Naive thymus-derived CD4-positive, alpha-beta T cell (primary cell): ENCODE measurements around the gene RNF5. TPM values are rescaled to one million over a fixed set of nuclear protein-coding genes. Genes with fewer than 3 reads are reported as not detected.

Source experiments
- ATAC-seq: fragments of 150-1000 bp; cut with Tn5 transposase; 2 replicates; pipeline ENCODE4 v1.10.0; 2021; ENCODE audit warnings: mild to moderate bottlenecking, moderate library complexity
- CTCF ChIA-PET: fragments of 350-600 bp; sonication (Branson Sonifier 250); formaldehyde crosslinking; loops from one replicate; lab custom pipeline; 2021; ENCODE audit warnings: antibody characterized with exemption; lab: Charles Lee
- POLR2A ChIA-PET: fragments of 350-600 bp; sonication (Branson Sonifier 250); formaldehyde crosslinking; loops from one replicate; lab custom pipeline; 2021; ENCODE audit warnings: antibody characterized with exemption, inconsistent platforms; lab: Charles Lee
- DNase-seq, 9 donors: peaks; one replicate each; pipeline versions ENCODE4 v3.0.0 to v3.0.0-alpha.2; 2020 to 2022; ENCODE audit warnings: mixed read lengths in 1 of 9
- H3K27ac ChIP-seq: one replicate; pipeline ENCODE4 v1.7.0; 2013; ENCODE audit warnings: mild to moderate bottlenecking, low read depth, low read length, moderate library complexity
- H3K27me3 ChIP-seq, 2 donors: one replicate each; pipeline ENCODE4 v1.7.0; 2013; ENCODE audit warnings: low read length in 2 of 2, mild to moderate bottlenecking in 2 of 2, moderate library complexity in 2 of 2; ENCODE audit not compliant: control insufficient read depth in 2 of 2, insufficient read depth in 2 of 2
- H3K36me3 ChIP-seq, 3 experiments: 1 replicate in 2 of 3; 2 replicates in 1 of 3; pipeline ENCODE4 v1.7.0; 2013; ENCODE audit warnings: low read length in 3 of 3, mild to moderate bottlenecking in 3 of 3, moderate library complexity in 1 of 3; ENCODE audit not compliant: insufficient read depth in 3 of 3, control insufficient read depth in 2 of 3
- H3K4me1 ChIP-seq, 2 donors: one replicate each; pipeline ENCODE4 v1.7.0; 2013; ENCODE audit warnings: low read length in 2 of 2, mild to moderate bottlenecking in 2 of 2, moderate library complexity in 1 of 2; ENCODE audit not compliant: control insufficient read depth in 2 of 2, insufficient read depth in 2 of 2
- H3K4me3 ChIP-seq: 2 replicates; pipeline ENCODE4 v1.7.0; 2013; ENCODE audit warnings: mild to moderate bottlenecking, low read length
- H3K9me3 ChIP-seq, 3 experiments: 1 replicate in 2 of 3; 2 replicates in 1 of 3; pipeline ENCODE4 v1.7.0; 2013; ENCODE audit warnings: low read length in 3 of 3; ENCODE audit not compliant: control insufficient read depth in 2 of 3
- H3K27ac Mint-ChIP-seq, 9 donors: one replicate each; pipeline ENCODE4 v1.8.0; 2020 to 2022; ENCODE audit warnings: mixed read lengths in 9 of 9, mild to moderate bottlenecking in 8 of 9, moderate library complexity in 5 of 9, inconsistent platforms in 2 of 9
- H3K27me3 Mint-ChIP-seq, 5 donors: one replicate each; pipeline ENCODE4 v1.8.0; 2021 to 2022; ENCODE audit warnings: mixed read lengths in 5 of 5, mild to moderate bottlenecking in 1 of 5
- H3K36me3 Mint-ChIP-seq, 5 donors: one replicate each; pipeline ENCODE4 v1.8.0; 2020 to 2022; ENCODE audit warnings: mixed read lengths in 5 of 5, mild to moderate bottlenecking in 3 of 5, inconsistent platforms in 1 of 5
- H3K4me1 Mint-ChIP-seq, 7 donors: one replicate each; pipeline ENCODE4 v1.8.0; 2020 to 2022; ENCODE audit warnings: mixed read lengths in 7 of 7, mild to moderate bottlenecking in 3 of 7, inconsistent platforms in 1 of 7
- H3K4me3 Mint-ChIP-seq, 10 donors: one replicate each; pipeline ENCODE4 v1.8.0; 2020 to 2022; ENCODE audit warnings: mild to moderate bottlenecking in 10 of 10, mixed read lengths in 10 of 10, moderate library complexity in 6 of 10, inconsistent platforms in 2 of 10
- H3K9me3 Mint-ChIP-seq, 11 donors: one replicate each; pipeline ENCODE4 v1.8.0; 2020 to 2022; ENCODE audit warnings: mixed read lengths in 11 of 11, mild to moderate bottlenecking in 4 of 11, inconsistent platforms in 1 of 11, moderate library complexity in 1 of 11
- intact Hi-C, 2 donors: fragments of 100-400 bp; cut with micrococcal nuclease; formaldehyde crosslinking; loops; one replicate each; pipeline ENCODE4 v1.15.1; 2023
- polyA plus RNA-seq, 2 donors: library from polyadenylated mRNA; unstranded; fragments of 300-500 nt; fragmentation: Illumina TruSeq; gene quantifications; one replicate each; pipeline ENCODE4 v1.2.3, GENCODE V29; 2021
- total RNA-seq, 6 experiments: library from RNA in 5 of 6; stranded (reverse) in 5 of 6; gene quantifications; 1 replicate in 5 of 6; 2 replicates in 1 of 6; pipeline ENCODE4 v1.2.3 and lab custom pipeline; 2021 to 2026

The RNF5 gene
- total and polyA plus RNA-seq, 7 experiments from 2014 or later: 17.0 to 111 (median 45.3) TPM

DNA sequence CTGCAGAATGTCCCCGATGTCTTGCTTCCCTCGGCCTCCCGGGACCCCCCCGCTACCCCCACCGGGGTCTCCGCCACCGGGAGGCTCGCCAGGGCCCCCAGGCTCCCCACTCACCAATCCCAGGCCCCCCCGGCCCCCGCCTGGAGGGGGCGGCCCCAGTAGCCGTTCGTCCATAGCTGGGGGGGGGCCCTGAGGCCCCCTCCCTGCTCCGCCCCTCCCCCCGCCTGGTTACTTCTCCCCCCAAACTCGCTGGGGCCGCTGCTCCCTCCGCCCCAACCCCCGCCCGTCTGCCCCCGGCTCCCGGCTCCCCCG, 11.5 kb downstream of the RNF5 start:
- no peak for DNase-seq

DNA sequence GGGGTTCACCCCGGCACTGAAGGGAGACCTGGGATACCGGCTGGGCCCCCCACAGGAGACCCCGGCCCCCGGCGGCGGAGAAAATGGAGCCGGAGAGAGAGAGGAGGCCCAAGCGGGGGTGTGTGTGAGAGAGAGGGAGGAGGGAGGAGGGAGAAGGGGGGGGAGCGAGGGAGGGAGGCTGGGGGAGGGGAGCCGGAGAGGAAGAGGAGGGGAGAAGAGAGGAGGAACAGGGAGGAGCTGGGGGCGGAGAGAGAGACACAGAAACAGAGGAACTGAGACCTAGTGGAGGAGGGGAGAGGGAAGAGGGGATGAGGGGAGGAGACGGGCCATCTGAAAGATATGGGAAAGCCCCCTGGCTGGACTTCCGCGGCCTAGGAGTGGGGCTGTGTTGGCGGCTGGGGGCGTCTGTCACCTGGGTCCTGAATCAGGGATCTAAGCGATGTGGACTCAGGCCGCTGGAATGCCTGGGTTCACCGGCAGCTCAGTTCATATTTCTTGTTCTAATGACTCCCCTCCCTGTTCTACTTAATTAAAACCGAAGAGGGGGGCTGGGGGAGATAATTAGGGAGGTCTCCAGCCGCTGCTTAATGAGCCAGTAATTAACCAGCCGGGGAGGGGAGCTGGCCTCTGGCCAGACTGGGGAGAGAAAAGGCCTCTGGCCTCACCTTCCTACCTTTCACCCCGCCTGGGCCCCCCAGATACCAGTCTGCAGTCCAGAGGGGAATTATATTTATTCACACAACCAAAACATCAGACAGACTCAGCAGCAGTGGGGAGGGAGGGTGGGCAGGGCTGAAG, 12.0 kb downstream of the RNF5 start, which contains the start of gene PBX2:
PBX2 (minus strand) TSS at position 149 of the 798 bp plus-strand sequence. CDS start 287 bp downstream, outside the sequence.
- intact Hi-C loops: loop anchor here (1.0 to 10.0 kb wide), 10 partner anchors 12 to 1225 kb away; partner anchors contain the start of genes RNF5 (in 2 of the 2), ATF6B (in 1 of the 2), B3GALT4 (in 1 of the 2) and CUTA (in 1 of the 2)
- peak within 1 kb of the TSS; percentile 94 for H3K4me3 ChIP-seq
- H3K27me3 ChIP-seq: no peaks in the 10 kb centered on the region
- peaks cover 37 to 46% of the 10 kb centered on the region in 2 donors for H3K4me1 ChIP-seq
- Mint-ChIP-seq H3K27me3 (no peaks in the 10 kb centered on the region), H3K4me1 (peaks cover 52 to 62% (median 58%) of the 10 kb centered on the region in 7 donors), H3K9me3 (no peaks in the 10 kb centered on the region), H3K27ac (peak within 1 kb of the TSS; percentile 86 to 100 (median 97)), H3K4me3 (peak within 1 kb of the TSS; percentile 97 to 100 (median 98)), H3K36me3 (peaks cover 17 to 47% (median 35%) of the 10 kb centered on the region in 5 donors)
- ATAC-seq (peak; percentile 80), DNase-seq (peak; percentile 35 to 82 (median 76))
- peaks cover 10 to 51% (median 15%) of the 10 kb centered on the region in 3 experiments for H3K36me3 ChIP-seq
- H3K27ac ChIP-seq: peak within 1 kb of the TSS; percentile 97
- CTCF ChIA-PET: interaction anchor here (1.0 kb wide), 2 partner anchors 67 to 655 kb away, joined by 3 read pairs; no protein-coding TSS in a partner anchor
- no peaks in the 10 kb centered on the region for H3K9me3 ChIP-seq
- POLR2A ChIA-PET: interaction anchor here (0.6 to 10.6 kb wide), 12 partner anchors 8 to 986 kb away, joined by 3 to 259 read pairs (median 4); partner anchors contain the start of genes AGPAT1, ATF6B, FKBPL and RNF5

More for the DNA sequence above, 11.5 kb downstream of the RNF5 start:
- peak overlapping the region; percentile 94 for H3K4me3 ChIP-seq
- peaks cover 47 to 57% (median 52%) of the 10 kb centered on the region in 7 donors for H3K4me1 Mint-ChIP-seq
- H3K36me3 ChIP-seq: peaks cover 10 to 51% (median 15%) of the 10 kb centered on the region in 3 experiments
- no peaks in the 10 kb centered on the region for H3K27me3 ChIP-seq
- ChIA-PET CTCF (no interaction called here), POLR2A (interaction anchor here (0.8 to 10.6 kb wide), 7 partner anchors 8 to 655 kb away, joined by 3 to 259 read pairs (median 7); partner anchors contain the start of genes AGPAT1, ATF6B, FKBPL and RNF5)
- peak overlapping the region; percentile 80 to 97 (median 92) for H3K27ac Mint-ChIP-seq
- no peak for ATAC-seq
- peak overlapping the region; percentile 90 to 100 (median 98) for H3K4me3 Mint-ChIP-seq
- intact Hi-C loops: loop anchor here (1.0 to 10.0 kb wide), 10 partner anchors 11 to 1225 kb away; partner anchors contain the start of genes RNF5 (in 2 of the 2), ATF6B (in 1 of the 2), B3GALT4 (in 1 of the 2) and CUTA (in 1 of the 2)
- peaks cover 32 to 40% of the 10 kb centered on the region in 2 donors for H3K4me1 ChIP-seq
- H3K27ac ChIP-seq: peak overlapping the region; percentile 97
- peaks cover 17 to 47% (median 35%) of the 10 kb centered on the region in 5 donors for H3K36me3 Mint-ChIP-seq
- H3K9me3 ChIP-seq: no peaks in the 10 kb centered on the region
- H3K27me3 Mint-ChIP-seq: no peaks in the 10 kb centered on the region
- H3K9me3 Mint-ChIP-seq: no peaks in the 10 kb centered on the region

DNA sequence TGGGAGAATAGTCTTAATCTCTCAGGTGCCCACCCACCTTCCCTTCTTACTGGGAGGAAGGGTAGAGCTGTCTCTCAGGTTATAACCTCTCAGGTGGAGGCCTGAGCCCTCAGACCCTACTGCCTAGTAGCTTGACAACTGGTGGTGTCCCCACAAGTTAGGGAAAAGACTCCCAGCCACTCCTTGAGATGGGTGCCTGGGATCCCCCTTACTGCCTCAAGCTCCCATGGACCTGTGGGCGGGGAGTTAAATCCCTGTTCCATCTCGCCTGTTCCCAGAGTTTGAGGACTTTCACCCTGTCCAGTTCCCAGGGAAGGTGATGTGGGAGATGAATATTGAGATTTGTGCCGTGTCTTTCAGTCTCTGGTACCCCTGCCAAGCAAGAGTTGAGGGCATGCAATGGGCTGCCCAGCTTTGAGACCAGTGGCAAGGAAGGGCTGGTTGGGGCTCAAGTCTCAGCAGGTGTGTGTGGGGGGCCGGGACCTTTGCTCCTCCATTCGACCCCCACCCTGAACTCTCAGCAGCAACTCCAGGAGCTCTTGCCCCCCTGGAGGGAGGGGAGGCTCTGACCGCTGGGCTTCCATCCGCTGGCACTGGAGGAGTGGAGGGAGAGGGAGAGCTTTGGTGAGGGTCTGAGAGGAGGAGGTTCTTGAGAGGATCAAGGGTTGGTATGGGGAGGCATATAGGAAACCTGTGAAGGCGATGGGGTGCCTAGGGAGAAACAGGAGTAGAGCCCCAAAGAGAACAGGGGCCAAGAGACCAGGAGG, 12.9 kb downstream of the RNF5 start:
- H3K4me1 ChIP-seq: peaks cover 39 to 46% of the 10 kb centered on the region in 2 donors
- H3K27ac ChIP-seq: peak overlapping the region; percentile 97
- H3K36me3 Mint-ChIP-seq: peaks cover 17 to 44% (median 32%) of the 10 kb centered on the region in 5 donors
- H3K27me3 ChIP-seq: no peaks in the 10 kb centered on the region
- no peaks in the 10 kb centered on the region for H3K27me3 Mint-ChIP-seq
- ATAC-seq (no peak), DNase-seq (no peak)
- intact Hi-C loops: loop anchor here (1.0 to 10.0 kb wide), 10 partner anchors 13 to 1224 kb away; partner anchors contain the start of genes RNF5 (in 2 of the 2), ATF6B (in 1 of the 2), B3GALT4 (in 1 of the 2) and CUTA (in 1 of the 2)
- H3K4me1 Mint-ChIP-seq: peaks cover 50 to 61% (median 55%) of the 10 kb centered on the region in 7 donors
- H3K4me3 ChIP-seq: peak overlapping the region; percentile 94
- H3K9me3 ChIP-seq: no peaks in the 10 kb centered on the region
- H3K4me3 Mint-ChIP-seq: peak overlapping the region; percentile 92 to 100 (median 98)
- ChIA-PET POLR2A (interaction anchor here (0.6 to 10.6 kb wide), 8 partner anchors 11 to 781 kb away, joined by 3 to 259 read pairs (median 4); partner anchors contain the start of genes AGPAT1, ATF6B, FKBPL and RNF5), CTCF (interaction anchor here (0.6 to 1.3 kb wide), 4 partner anchors 14 to 762 kb away, joined by 3 to 5 read pairs (median 3); partner anchors contain the start of gene HLA-DMA)
- H3K36me3 ChIP-seq: peaks cover 10 to 44% (median 15%) of the 10 kb centered on the region in 3 experiments
- H3K9me3 Mint-ChIP-seq: no peaks in the 10 kb centered on the region
- H3K27ac Mint-ChIP-seq: peak overlapping the region; percentile 84 to 100 (median 97)

DNA sequence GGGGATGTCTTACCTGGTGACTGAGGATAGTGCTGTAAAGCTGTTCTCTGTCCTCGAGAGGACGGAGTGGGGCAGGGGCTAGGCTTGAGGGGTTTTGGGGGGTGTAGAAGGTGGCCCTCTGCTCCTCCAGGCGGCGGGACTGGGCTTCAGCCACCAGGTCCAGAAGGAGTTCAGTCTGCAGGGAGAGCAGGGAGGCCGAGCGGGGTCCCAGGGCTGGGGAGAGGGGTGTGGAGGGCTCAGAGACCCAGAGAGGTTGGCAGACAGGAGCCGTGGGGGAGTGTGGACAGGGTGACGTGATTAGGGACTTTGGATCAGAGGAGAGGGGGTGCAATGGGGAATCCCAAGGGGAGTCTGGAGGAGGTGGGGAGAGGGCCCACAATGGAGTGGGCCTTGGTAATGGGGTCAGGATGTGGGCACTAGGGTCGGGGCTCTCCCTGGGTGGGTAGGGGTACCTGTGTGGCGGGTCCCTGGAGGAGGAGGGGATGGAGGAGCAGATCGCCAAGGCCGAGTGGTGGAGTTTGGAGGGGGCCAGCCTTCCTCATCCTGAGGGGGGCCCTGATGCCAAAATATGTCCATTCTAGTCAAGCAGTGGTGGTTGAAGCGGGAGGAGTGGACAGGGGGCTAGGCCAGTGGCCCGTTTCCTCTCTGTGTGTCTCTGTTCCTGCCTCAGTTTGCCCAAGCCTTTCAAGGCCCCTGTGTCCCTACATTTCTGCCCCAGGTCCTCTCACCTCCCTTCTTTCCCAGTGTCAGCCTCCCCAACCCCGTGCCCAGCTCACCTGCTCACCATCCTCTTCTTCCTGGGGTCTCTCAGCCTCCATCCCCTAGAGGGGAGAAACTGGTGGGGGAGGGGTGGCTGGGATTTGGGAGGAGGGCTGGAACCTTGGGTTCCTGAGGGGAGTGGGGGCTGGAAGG, 13.7 kb downstream of the RNF5 start:
- Mint-ChIP-seq H3K27me3 (no peaks in the 10 kb centered on the region), H3K4me1 (peaks cover 45 to 59% (median 50%) of the 10 kb centered on the region in 7 donors), H3K36me3 (peaks cover 12 to 40% (median 23%) of the 10 kb centered on the region in 5 donors), H3K4me3 (peak overlapping the region; percentile 92 to 100 (median 98)), H3K27ac (peak overlapping the region; percentile 84 to 100 (median 97)), H3K9me3 (no peaks in the 10 kb centered on the region)
- ATAC-seq (no peak), DNase-seq (peak in 2 of 9 donors; percentile 13 to 53)
- ChIA-PET CTCF (interaction anchor here (0.7 to 1.6 kb wide), 7 partner anchors 9 to 73 kb away, joined by 3 to 10 read pairs (median 5); partner anchors contain the start of gene FKBPL), POLR2A (interaction anchor here (0.5 to 10.6 kb wide), 17 partner anchors 12 to 780 kb away, joined by 3 to 259 read pairs (median 5); partner anchors contain the start of genes AGPAT1, ATF6B, BAG6 and BRD2)
- Histone ChIP-seq H3K27me3 (no peaks in the 10 kb centered on the region), H3K9me3 (no peaks in the 10 kb centered on the region), H3K27ac (peak overlapping the region; percentile 97), H3K4me1 (peaks cover 39% of the 10 kb centered on the region in 2 donors), H3K4me3 (peak overlapping the region; percentile 94), H3K36me3 (peaks cover 9 to 36% (median 9%) of the 10 kb centered on the region in 3 experiments)
- intact Hi-C loops: loop anchor here (1.0 to 10.0 kb wide), 8 partner anchors 73 to 1223 kb away; partner anchors contain the start of genes B3GALT4 (in 1 of the 2), CUTA (in 1 of the 2), DDX39B (in 1 of the 2) and EHMT2 (in 1 of the 2)

DNA sequence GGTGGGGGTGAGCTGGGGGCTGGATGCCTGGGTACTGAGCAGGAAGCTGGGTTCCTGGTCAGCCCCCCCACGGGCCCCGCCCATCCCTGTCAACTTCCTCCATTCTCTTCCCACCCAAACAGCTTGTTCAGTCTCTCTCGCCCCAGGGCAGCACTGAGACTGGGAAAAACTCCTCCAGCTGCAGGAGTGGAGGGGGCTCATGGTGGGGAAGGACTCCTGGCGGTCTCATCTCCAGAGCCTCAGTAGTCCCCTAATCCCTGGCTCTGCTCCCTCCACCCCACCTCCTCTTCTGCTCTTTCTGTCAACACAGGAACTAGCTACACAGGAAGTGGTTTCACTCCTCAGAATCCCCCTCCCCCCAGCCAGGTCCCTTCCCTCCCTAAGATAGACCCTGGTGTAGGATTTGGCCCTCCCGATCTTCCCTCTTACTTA, 14.4 kb downstream of the RNF5 start, which contains the start of gene GPSM3:
GPSM3 (minus strand) TSS at position 36 of the 432 bp plus-strand sequence. CDS start 130 bp downstream, outside the sequence.
- H3K27me3 ChIP-seq: no peaks in the 10 kb centered on the region
- Mint-ChIP-seq H3K9me3 (no peaks in the 10 kb centered on the region), H3K4me3 (peak within 1 kb of the TSS; percentile 92 to 100 (median 98)), H3K27me3 (no peaks in the 10 kb centered on the region), H3K4me1 (peaks cover 38 to 55% (median 44%) of the 10 kb centered on the region in 7 donors), H3K27ac (peak within 1 kb of the TSS; percentile 84 to 100 (median 97)), H3K36me3 (peaks cover 8 to 33% (median 18%) of the 10 kb centered on the region in 5 donors)
- ChIA-PET POLR2A (interaction anchor here (0.5 to 10.6 kb wide), 17 partner anchors 13 to 1461 kb away, joined by 3 to 259 read pairs (median 6); partner anchors contain the start of genes AGPAT1, ATF6B, BAG6 and BRD2), CTCF (interaction anchor here (0.6 to 1.6 kb wide), 8 partner anchors 10 to 1363 kb away, joined by 3 to 10 read pairs (median 4); partner anchors contain the start of gene FKBPL)
- no peaks in the 10 kb centered on the region for H3K9me3 ChIP-seq
- ATAC-seq: no peak
- H3K36me3 ChIP-seq: peaks cover 2 to 29% (median 2%) of the 10 kb centered on the region in 3 experiments
- intact Hi-C loops: loop anchor here (1.0 to 10.0 kb wide), 7 partner anchors 295 to 1222 kb away; partner anchors contain the start of genes B3GALT4 (in 1 of the 2), CUTA (in 1 of the 2), DDX39B (in 1 of the 2) and EHMT2 (in 1 of the 2)
- peak within 1 kb of the TSS; percentile 97 for H3K27ac ChIP-seq
- H3K4me1 ChIP-seq: peaks cover 32 to 39% of the 10 kb centered on the region in 2 donors
- peak within 1 kb of the TSS; percentile 94 for H3K4me3 ChIP-seq
- peak; percentile 39 to 81 (median 75) for DNase-seq
